Esophagus squamous epithelium (tissue), 4 donors: Measurements from ENCODE around the gene IL1RAPL1.

Source experiments
- CTCF ChIP-seq, 6 experiments: fragments of 450-650 bp in 4 of 6; fragments of 200-600 bp in 2 of 6; sonication (generic) in 2 of 6; IDR thresholded peaks; one replicate each; pipeline ENCODE4 v1.5.1; 2016 to 2019; ENCODE audit warnings: antibody characterized with exemption in 6 of 6, mild to moderate bottlenecking in 4 of 6, moderate library complexity in 4 of 6
- POLR2A ChIP-seq, 4 donors: fragments of 450-650 bp; IDR thresholded peaks; one replicate each; pipeline ENCODE4 v1.6.1; 2017; ENCODE audit warnings: antibody characterized with exemption in 4 of 4, mild to moderate bottlenecking in 4 of 4, moderate library complexity in 3 of 4

DNA sequence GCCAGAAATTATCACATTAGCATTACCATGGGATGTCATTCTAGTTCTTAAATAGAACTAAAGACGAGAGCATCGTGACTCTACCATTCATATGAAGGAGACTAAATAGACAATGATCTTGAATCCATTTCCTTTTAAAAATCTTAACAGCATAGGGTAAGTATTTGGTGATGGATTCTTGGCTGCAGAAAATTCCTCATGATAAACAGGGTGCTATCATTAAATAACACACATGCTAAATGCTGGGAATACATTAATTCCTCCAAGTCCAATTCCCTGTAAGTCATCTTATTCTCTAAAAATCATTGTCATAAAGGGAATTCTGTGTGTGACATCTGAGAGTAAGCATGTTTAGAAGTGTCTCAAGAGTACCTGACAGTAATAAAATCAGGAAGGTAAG, 1157.7 kb downstream of the IL1RAPL1 start:
- no peak for TF ChIP-seq POLR2A (IDR thresholded peaks at IDR 0.05)
- TF ChIP-seq CTCF (IDR thresholded peaks at IDR 0.05), result no peak
